Epithelial cell of proximal tubule (primary cell): ENCODE data around the gene SPATA33. TPM values are rescaled to one million over a fixed set of nuclear protein-coding genes. Genes with fewer than 3 reads are reported as not detected.

Experiments used
- DNase-seq: peaks from one replicate; pipeline ENCODE4 v3.0.0-alpha.2; 2011; ENCODE audit warnings: low read depth
- H3K4me3 ChIP-seq: 2 replicates; pipeline ENCODE4 v1.5.1; 2011; ENCODE audit warnings: low read depth, mild to moderate bottlenecking, low read length
- CTCF ChIP-seq: conservative IDR thresholded peaks from 2 replicates; pipeline ENCODE4 v1.5.1; 2012; ENCODE audit warnings: low read depth, mild to moderate bottlenecking, low read length
- total RNA-seq: library from RNA; depleted of rRNA; stranded (reverse); fragments of >200 nt; gene quantifications from 2 replicates; pipeline ENCODE4 v1.2.3, GENCODE V29; 2015

Gene SPATA33
- total RNA-seq, 1 donor from 2014 or later, result 8.1 TPM

- no peak for TF ChIP-seq CTCF
- DNase-seq, result no peak
- no peak overlapping the region for H3K4me3 ChIP-seq
These were observed 15.1 kb upstream of the SPATA33 start for GRCh38 chr16:89642574-89642973.

- no peak for TF ChIP-seq CTCF
- no peak for DNase-seq
- no peak overlapping the region for H3K4me3 ChIP-seq
These were observed 13.8 kb upstream of the SPATA33 start for GRCh38 chr16:89643769-89644300.

GRCh38 chr16:89645122-89645521, 12.5 kb upstream of the SPATA33 start:
- DNase-seq, result no peak
- no peak overlapping the region for H3K4me3 ChIP-seq
- no peak for TF ChIP-seq CTCF

- TF ChIP-seq CTCF, result no peak
- no peak overlapping the region for H3K4me3 ChIP-seq
- no peak for DNase-seq
These were observed 11.4 kb upstream of the SPATA33 start for GRCh38 chr16:89646270-89646669.

- TF ChIP-seq CTCF, result no peak
- DNase-seq, result no peak
These were observed 10.7 kb upstream of the SPATA33 start for GRCh38 chr16:89646906-89647305.

GRCh38 chr16:89651584-89651983, 6.1 kb upstream of the SPATA33 start:
- no peak for TF ChIP-seq CTCF
- DNase-seq, result no peak
- no peak overlapping the region for H3K4me3 ChIP-seq

More at GRCh38 chr16:89646906-89647305, 10.7 kb upstream of the SPATA33 start:
- no peak overlapping the region for H3K4me3 ChIP-seq

- DNase-seq, result no peak
- TF ChIP-seq CTCF, result no peak
- no peak overlapping the region for H3K4me3 ChIP-seq
These were observed 3.9 kb upstream of the SPATA33 start for GRCh38 chr16:89653656-89654295.
